ENCODE results near the gene IL34. TPM values are rescaled to one million over a fixed set of nuclear protein-coding genes. Genes with fewer than 3 reads are reported as not detected.
"Not testable (repeated sequence)": the region's sequence is repeated elsewhere in the genome, so short reads cannot be mapped to it uniquely, and the experiment has no call there.

The IL34 gene
- total RNA-seq, 1 donor from 2014 or later: 1.7 TPM

- no peak for DNase-seq
Observed at GRCh38 chr16:70632273-70632672, 14.1 kb upstream of the IL34 start.

- not testable (repeated sequence) for DNase-seq
Observed at GRCh38 chr16:70633617-70634016, 12.7 kb upstream of the IL34 start.

- DNase-seq: no peak
Observed at GRCh38 chr16:70634861-70635260, 11.5 kb upstream of the IL34 start.

- DNase-seq: no peak
Observed at GRCh38 chr16:70635336-70636016, 10.9 kb upstream of the IL34 start.

- no peak for DNase-seq
Observed at GRCh38 chr16:70638814-70639792, 7.3 kb upstream of the IL34 start.

GRCh38 chr16:70642633-70643032, 3.7 kb upstream of the IL34 start:
- no peak for DNase-seq

GRCh38 chr16:70643264-70643663, 3.1 kb upstream of the IL34 start:
- not testable (repeated sequence) for DNase-seq

GRCh38 chr16:70644763-70645597, 1.4 kb upstream of the IL34 start:
- DNase-seq: no peak

- peak; percentile 42 for DNase-seq
Observed at GRCh38 chr16:70647441-70648359, 1.3 kb downstream of the IL34 start.

GRCh38 chr16:70648606-70649005, 2.2 kb downstream of the IL34 start:
- DNase-seq: no peak

GRCh38 chr16:70649300-70649699, 2.9 kb downstream of the IL34 start:
- DNase-seq: no peak

- no peak for DNase-seq
Observed at GRCh38 chr16:70650216-70650615, 3.9 kb downstream of the IL34 start.

GRCh38 chr16:70651524-70651923, 5.2 kb downstream of the IL34 start:
- DNase-seq: no peak

- DNase-seq: no peak
Observed at GRCh38 chr16:70652322-70652721, 6.0 kb downstream of the IL34 start.

- no peak for DNase-seq
Observed at GRCh38 chr16:70653406-70653805, 7.0 kb downstream of the IL34 start.

- DNase-seq: peak; percentile 67
Observed at GRCh38 chr16:70653809-70654771, 7.7 kb downstream of the IL34 start.

GRCh38 chr16:70656065-70656711, 9.8 kb downstream of the IL34 start:
- DNase-seq: no peak

- DNase-seq: no peak
Observed at GRCh38 chr16:70656712-70657263, 10.4 kb downstream of the IL34 start.

GRCh38 chr16:70657956-70658355, 11.6 kb downstream of the IL34 start:
- no peak for DNase-seq
